Measurements from ENCODE around the gene MID2. TPM values are rescaled to one million over a fixed set of nuclear protein-coding genes. Genes with fewer than 3 reads are reported as not detected.
"Not testable (repeated sequence)": the region's sequence is repeated elsewhere in the genome, so short reads cannot be mapped to it uniquely, and the experiment has no call there.

Gene MID2
- total and polyA plus RNA-seq, 7 experiments from 2014 or later, result 4.4 to 22.5 (median 16.2) TPM

DNA sequence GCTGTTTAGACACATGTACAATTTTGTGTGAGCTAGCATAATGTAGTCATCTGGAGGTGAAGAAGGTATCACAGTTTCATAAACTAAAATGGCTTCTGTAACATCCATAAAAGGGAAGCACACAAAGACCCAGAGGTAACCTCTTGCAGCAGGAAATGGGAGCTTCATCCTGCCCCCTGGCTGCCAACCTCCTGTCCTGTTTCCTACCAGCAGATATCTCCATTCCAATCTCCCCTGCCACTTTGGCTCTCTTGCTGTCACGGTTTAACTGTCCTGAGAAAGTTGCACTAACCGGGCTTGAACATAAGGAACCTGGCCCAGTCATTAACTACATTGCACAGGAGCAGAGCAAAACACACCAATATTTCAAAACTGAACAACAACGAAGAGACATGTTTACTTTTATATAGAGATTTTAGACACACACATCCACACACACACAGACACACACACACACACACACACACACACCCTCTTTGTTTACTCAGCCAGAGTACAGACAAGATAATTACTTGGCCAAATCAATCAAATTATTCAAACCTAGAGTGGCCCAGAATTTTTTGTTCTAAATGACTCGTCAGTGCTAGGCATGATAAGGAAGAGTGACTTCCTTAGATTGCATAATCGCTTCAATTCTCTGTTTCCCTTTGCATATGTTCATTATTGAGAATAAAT, 24.2 kb downstream of the MID2 start:
- H3K27ac Mint-ChIP-seq, result no peak overlapping the region
- POLR2A ChIA-PET, result interaction anchor here (0.7 kb wide), 1 partner anchor 190 kb away, joined by 3 read pairs; no protein-coding TSS in a partner anchor
- no peak overlapping the region for H3K27ac ChIP-seq (ENCODE audit: low read depth, low read length)
- no peaks in the 10 kb centered on the region for H3K27me3 Mint-ChIP-seq
- no peaks in the 10 kb centered on the region for H3K9me3 ChIP-seq (ENCODE audit: control insufficient read depth in 2 of 3, low read length in 3 of 3)
- H3K4me3 ChIP-seq (ENCODE audit: low read length), result no peak overlapping the region
- H3K36me3 Mint-ChIP-seq, result peaks cover 0 to 18% (median 2%) of the 10 kb centered on the region in 5 donors
- intact Hi-C loops (cut with micrococcal nuclease), result no loop called here
- no peaks in the 10 kb centered on the region for H3K9me3 Mint-ChIP-seq
- H3K4me1 ChIP-seq (ENCODE audit: control insufficient read depth in 2 of 2, insufficient read depth in 2 of 2, low read length in 2 of 2), result no peaks in the 10 kb centered on the region
- DNase-seq, result peak in 1 of 9 donors; percentile 2
- H3K27me3 ChIP-seq (ENCODE audit: control insufficient read depth in 2 of 2, insufficient read depth in 2 of 2, low read length in 2 of 2), result no peaks in the 10 kb centered on the region
- no peak for ATAC-seq
- no peak overlapping the region for H3K4me3 Mint-ChIP-seq
- peaks cover 0 to 7% (median 4%) of the 10 kb centered on the region in 7 donors for H3K4me1 Mint-ChIP-seq
- H3K36me3 ChIP-seq (ENCODE audit: control insufficient read depth in 2 of 3, insufficient read depth in 3 of 3, low read length in 3 of 3), result no peaks in the 10 kb centered on the region
- CTCF ChIA-PET, result no interaction called here

- Mint-ChIP-seq H3K9me3 (no peaks in the 10 kb centered on the region), H3K27ac (no peak overlapping the region), H3K4me3 (no peak overlapping the region), H3K36me3 (peaks cover 0 to 19% (median 2%) of the 10 kb centered on the region in 5 donors), H3K4me1 (peaks cover 0 to 7% (median 4%) of the 10 kb centered on the region in 7 donors), H3K27me3 (no peaks in the 10 kb centered on the region)
- Histone ChIP-seq H3K27ac (ENCODE audit: low read depth, low read length) (no peak overlapping the region), H3K4me1 (ENCODE audit: control insufficient read depth in 2 of 2, insufficient read depth in 2 of 2, low read length in 2 of 2) (no peaks in the 10 kb centered on the region), H3K9me3 (ENCODE audit: control insufficient read depth in 2 of 3, low read length in 3 of 3) (no peaks in the 10 kb centered on the region), H3K36me3 (ENCODE audit: control insufficient read depth in 2 of 3, insufficient read depth in 3 of 3, low read length in 3 of 3) (no peaks in the 10 kb centered on the region), H3K27me3 (ENCODE audit: control insufficient read depth in 2 of 2, insufficient read depth in 2 of 2, low read length in 2 of 2) (no peaks in the 10 kb centered on the region), H3K4me3 (ENCODE audit: low read length) (no peak overlapping the region)
- intact Hi-C loops (cut with micrococcal nuclease), result no loop called here
- DNase-seq (no peak), ATAC-seq (no peak)
- ChIA-PET POLR2A (interaction anchor here (0.7 kb wide), 1 partner anchor 191 kb away, joined by 3 read pairs; no protein-coding TSS in a partner anchor), CTCF (no interaction called here)
Observed at GRCh38 chrX:107850422-107850765, 24.7 kb downstream of the MID2 start.

GRCh38 chrX:107851215-107851614, 25.5 kb downstream of the MID2 start:
- no peak for ATAC-seq
- Mint-ChIP-seq H3K27ac (no peak overlapping the region), H3K4me1 (peaks cover 0 to 7% (median 4%) of the 10 kb centered on the region in 7 donors), H3K36me3 (peaks cover 0 to 22% (median 2%) of the 10 kb centered on the region in 5 donors), H3K4me3 (no peak overlapping the region), H3K27me3 (no peaks in the 10 kb centered on the region), H3K9me3 (no peaks in the 10 kb centered on the region)
- no peak for DNase-seq
- intact Hi-C loops (cut with micrococcal nuclease), result no loop called here
- ChIA-PET POLR2A (no interaction called here), CTCF (no interaction called here)
- no peaks in the 10 kb centered on the region for H3K27me3 ChIP-seq (ENCODE audit: control insufficient read depth in 2 of 2, insufficient read depth in 2 of 2, low read length in 2 of 2)
- H3K36me3 ChIP-seq (ENCODE audit: control insufficient read depth in 2 of 3, insufficient read depth in 3 of 3, low read length in 3 of 3), result no peaks in the 10 kb centered on the region
- H3K9me3 ChIP-seq (ENCODE audit: control insufficient read depth in 2 of 3, low read length in 3 of 3), result no peaks in the 10 kb centered on the region
- no peak overlapping the region for H3K27ac ChIP-seq (ENCODE audit: low read depth, low read length)
- no peaks in the 10 kb centered on the region for H3K4me1 ChIP-seq (ENCODE audit: control insufficient read depth in 2 of 2, insufficient read depth in 2 of 2, low read length in 2 of 2)
- no peak overlapping the region for H3K4me3 ChIP-seq (ENCODE audit: low read length)

- H3K9me3 Mint-ChIP-seq; H3K4me1 Mint-ChIP-seq; intact Hi-C loops (cut with micrococcal nuclease); H3K36me3 ChIP-seq (ENCODE audit: control insufficient read depth in 2 of 3, insufficient read depth in 3 of 3, low read length in 3 of 3); CTCF ChIA-PET; POLR2A ChIA-PET; H3K9me3 ChIP-seq (ENCODE audit: control insufficient read depth in 2 of 3, low read length in 3 of 3); H3K27me3 Mint-ChIP-seq; H3K4me3 Mint-ChIP-seq; H3K27ac Mint-ChIP-seq; DNase-seq; H3K27me3 ChIP-seq (ENCODE audit: control insufficient read depth in 2 of 2, insufficient read depth in 2 of 2, low read length in 2 of 2); H3K4me1 ChIP-seq (ENCODE audit: control insufficient read depth in 2 of 2, insufficient read depth in 2 of 2, low read length in 2 of 2); ATAC-seq; H3K27ac ChIP-seq (ENCODE audit: low read depth, low read length); H3K4me3 ChIP-seq (ENCODE audit: low read length): not testable (repeated sequence)
- H3K36me3 Mint-ChIP-seq, result peaks cover 0 to 24% (median 2%) of the 10 kb centered on the region in 5 donors
Observed at GRCh38 chrX:107851665-107852064, 26.0 kb downstream of the MID2 start.

GRCh38 chrX:107856289-107856688, 30.6 kb downstream of the MID2 start:
- POLR2A ChIA-PET, result no interaction called here
- peaks cover under 1 to 42% (median 8%) of the 10 kb centered on the region in 5 donors for H3K36me3 Mint-ChIP-seq
- ATAC-seq, result no peak

DNA sequence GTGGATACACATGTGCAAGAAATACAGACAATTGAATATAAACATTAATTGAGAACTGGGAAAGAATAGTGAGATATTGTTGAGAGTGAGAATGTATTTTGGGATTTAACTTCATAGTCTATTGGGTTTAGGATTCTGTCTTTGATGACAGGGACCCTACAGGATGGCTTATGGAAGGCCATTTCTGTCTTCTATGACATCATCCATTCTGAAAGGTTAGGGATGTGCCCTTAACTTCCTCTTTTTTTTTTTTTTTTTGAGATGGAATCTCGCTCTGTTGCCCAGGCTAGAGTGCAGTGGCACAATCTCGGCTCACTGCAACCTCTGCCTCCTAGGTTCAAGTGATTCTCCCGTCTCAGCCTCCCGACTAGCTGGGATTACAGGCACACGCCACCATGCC, 31.4 kb downstream of the MID2 start:
- H3K9me3 Mint-ChIP-seq; H3K27me3 Mint-ChIP-seq; ATAC-seq; H3K9me3 ChIP-seq (ENCODE audit: control insufficient read depth in 2 of 3, low read length in 3 of 3); CTCF ChIA-PET; DNase-seq; H3K4me1 ChIP-seq (ENCODE audit: control insufficient read depth in 2 of 2, insufficient read depth in 2 of 2, low read length in 2 of 2); H3K4me3 ChIP-seq (ENCODE audit: low read length); intact Hi-C loops (cut with micrococcal nuclease); H3K4me3 Mint-ChIP-seq; H3K27ac Mint-ChIP-seq; H3K27me3 ChIP-seq (ENCODE audit: control insufficient read depth in 2 of 2, insufficient read depth in 2 of 2, low read length in 2 of 2); H3K27ac ChIP-seq (ENCODE audit: low read depth, low read length); H3K36me3 ChIP-seq (ENCODE audit: control insufficient read depth in 2 of 3, insufficient read depth in 3 of 3, low read length in 3 of 3): not testable (repeated sequence)
- peaks cover 0 to 40% (median 8%) of the 10 kb centered on the region in 5 donors for H3K36me3 Mint-ChIP-seq
- peaks cover 0 to 12% (median 0%) of the 10 kb centered on the region in 7 donors for H3K4me1 Mint-ChIP-seq
- POLR2A ChIA-PET, result interaction anchor here (0.7 kb wide), 1 partner anchor 16 kb away, joined by 3 read pairs; no protein-coding TSS in a partner anchor

More at GRCh38 chrX:107856289-107856688, 30.6 kb downstream of the MID2 start:
- H3K4me3 ChIP-seq (ENCODE audit: low read length), result no peak overlapping the region
- no peaks in the 10 kb centered on the region for H3K4me1 ChIP-seq (ENCODE audit: control insufficient read depth in 2 of 2, insufficient read depth in 2 of 2, low read length in 2 of 2)
- H3K36me3 ChIP-seq (ENCODE audit: control insufficient read depth in 2 of 3, insufficient read depth in 3 of 3, low read length in 3 of 3), result no peaks in the 10 kb centered on the region
- H3K9me3 Mint-ChIP-seq, result no peaks in the 10 kb centered on the region
- H3K27me3 ChIP-seq (ENCODE audit: control insufficient read depth in 2 of 2, insufficient read depth in 2 of 2, low read length in 2 of 2), result no peaks in the 10 kb centered on the region
- no peaks in the 10 kb centered on the region for H3K27me3 Mint-ChIP-seq
- no peaks in the 10 kb centered on the region for H3K9me3 ChIP-seq (ENCODE audit: control insufficient read depth in 2 of 3, low read length in 3 of 3)
- peaks cover 0 to 12% (median 0%) of the 10 kb centered on the region in 7 donors for H3K4me1 Mint-ChIP-seq
- intact Hi-C loops (cut with micrococcal nuclease), result no loop called here
- DNase-seq, result no peak
- no peak overlapping the region for H3K4me3 Mint-ChIP-seq
- CTCF ChIA-PET, result interaction anchor here (1.2 kb wide), 1 partner anchor 38 kb away, joined by 3 read pairs; no protein-coding TSS in a partner anchor
- no peak overlapping the region for H3K27ac Mint-ChIP-seq
- H3K27ac ChIP-seq (ENCODE audit: low read depth, low read length), result no peak overlapping the region

- ATAC-seq, result no peak
Observed at GRCh38 chrX:107857837-107858236, 32.2 kb downstream of the MID2 start.

More at GRCh38 chrX:107857837-107858236, 32.2 kb downstream of the MID2 start:
- POLR2A ChIA-PET, result interaction anchor here (0.7 kb wide), 1 partner anchor 17 kb away, joined by 3 read pairs; no protein-coding TSS in a partner anchor
- H3K36me3 ChIP-seq (ENCODE audit: control insufficient read depth in 2 of 3, insufficient read depth in 3 of 3, low read length in 3 of 3), result no peaks in the 10 kb centered on the region
- CTCF ChIA-PET, result no interaction called here
- H3K9me3 Mint-ChIP-seq, result no peaks in the 10 kb centered on the region
- DNase-seq, result no peak
- H3K27ac Mint-ChIP-seq, result no peak overlapping the region
- H3K4me1 ChIP-seq (ENCODE audit: control insufficient read depth in 2 of 2, insufficient read depth in 2 of 2, low read length in 2 of 2), result no peaks in the 10 kb centered on the region
- no peaks in the 10 kb centered on the region for H3K9me3 ChIP-seq (ENCODE audit: control insufficient read depth in 2 of 3, low read length in 3 of 3)
- H3K27me3 Mint-ChIP-seq, result no peaks in the 10 kb centered on the region
- intact Hi-C loops (cut with micrococcal nuclease), result no loop called here
- no peak overlapping the region for H3K27ac ChIP-seq (ENCODE audit: low read depth, low read length)
- H3K4me1 Mint-ChIP-seq, result peaks cover 0 to 6% (median 0%) of the 10 kb centered on the region in 7 donors
- no peak overlapping the region for H3K4me3 Mint-ChIP-seq
- H3K36me3 Mint-ChIP-seq, result peaks cover 0 to 33% (median 8%) of the 10 kb centered on the region in 5 donors
- no peaks in the 10 kb centered on the region for H3K27me3 ChIP-seq (ENCODE audit: control insufficient read depth in 2 of 2, insufficient read depth in 2 of 2, low read length in 2 of 2)
- H3K4me3 ChIP-seq (ENCODE audit: low read length), result no peak overlapping the region

All from naive thymus-derived CD4-positive, alpha-beta T cell (primary cell).